Measurements from ENCODE around the gene DEFB114. TPM values are rescaled to one million over a fixed set of nuclear protein-coding genes. Genes with fewer than 3 reads are reported as not detected.

Gene DEFB114
- total RNA-seq, 1 experiment from 2014 or later: not detected

GRCh38 chr6:49966823-49967222, 2.9 kb upstream of the DEFB114 start:
- Histone ChIP-seq H3K4me2 (ENCODE audit: insufficient read depth, insufficient read length, low read length) (no peak overlapping the region), H3K27me3 (ENCODE audit: insufficient read depth, low read length) (no peaks in the 10 kb centered on the region), H2AK5ac (ENCODE audit: insufficient read length, low read length) (no peak overlapping the region), H3K23me2 (ENCODE audit: insufficient read length, low read depth, low read length, poor library complexity, severe bottlenecking) (no peaks in the 10 kb centered on the region), H3K4ac (ENCODE audit: low read depth, low read length) (no peak overlapping the region), H3K9me3 (ENCODE audit: control insufficient read depth, low read depth, low read length) (no peaks in the 10 kb centered on the region), H4K5ac (ENCODE audit: insufficient read length, low read depth, low read length) (no peak overlapping the region), H3K79me1 (ENCODE audit: insufficient read depth, low read depth, low read length, poor library complexity, severe bottlenecking) (no peaks in the 10 kb centered on the region), H3K18ac (ENCODE audit: insufficient read length, low read depth, low read length) (no peak overlapping the region), H3K79me2 (ENCODE audit: insufficient read depth, low read length) (no peaks in the 10 kb centered on the region), H3K56ac (ENCODE audit: insufficient read length, low read depth, low read length) (no peak overlapping the region), H3K14ac (ENCODE audit: insufficient read depth, low read length) (no peak overlapping the region), H2BK20ac (ENCODE audit: low read depth, low read length, poor library complexity, severe bottlenecking) (no peak overlapping the region), H3K23ac (ENCODE audit: insufficient read length, low read depth, low read length) (no peak overlapping the region), H2BK12ac (ENCODE audit: insufficient read length, low read depth, low read length) (no peak overlapping the region), H4K91ac (ENCODE audit: insufficient read length, low read depth, low read length) (no peak overlapping the region), H3K27ac (ENCODE audit: insufficient read length, low read depth, low read length) (no peak overlapping the region), H3T11ph (ENCODE audit: low read length) (no peak overlapping the region), H2BK15ac (ENCODE audit: low read depth, low read length) (no peak overlapping the region), H2BK120ac (ENCODE audit: low read depth, low read length, poor library complexity, severe bottlenecking) (no peak overlapping the region), H2AFZ (ENCODE audit: low read length) (no peak overlapping the region), H3K9ac (ENCODE audit: extremely low read depth, insufficient read length, low read length) (no peak overlapping the region), H4K8ac (replicated peaks; ENCODE audit: insufficient read length, low read depth, low read length) (no peak overlapping the region), H3K4me1 (ENCODE audit: insufficient read depth, low read length) (no peaks in the 10 kb centered on the region; the same call in 1 of the 2 replicates), H4K20me1 (ENCODE audit: control insufficient read depth, insufficient read depth, insufficient read length) (no peaks in the 10 kb centered on the region), H2BK5ac (ENCODE audit: insufficient read length, low read length) (no peak overlapping the region)
- Mint-ChIP-seq H3K4me1 (peaks cover 38 to 44% of the 10 kb centered on the region in 2 experiments), H3K27ac (peak overlapping the region; percentile 13 to 91 (median 90); a peak in 6 of 7 replicates), H3K9me3 (no peaks in the 10 kb centered on the region), H3K4me3 (0 out of 5 replicates have a peak overlapping the region, but pooled peaks of 1 of the 2 experiments have one; percentile 4), H3K36me3 (ENCODE audit: insufficient read depth in 1 of 3, low read depth in 3 of 3) (peaks cover 0 to 3% (median 0%) of the 10 kb centered on the region in 3 experiments; a peak in 2 of 7 replicates), H3K27me3 (ENCODE audit: low read depth) (no peaks in the 10 kb centered on the region)
- no CpG with 5 or more reads among the region's 2 CpGs for WGBS (ENCODE audit: extremely low coverage, insufficient read length, low lambda C conversion rate)
- TF ChIP-seq, protein P1, sequence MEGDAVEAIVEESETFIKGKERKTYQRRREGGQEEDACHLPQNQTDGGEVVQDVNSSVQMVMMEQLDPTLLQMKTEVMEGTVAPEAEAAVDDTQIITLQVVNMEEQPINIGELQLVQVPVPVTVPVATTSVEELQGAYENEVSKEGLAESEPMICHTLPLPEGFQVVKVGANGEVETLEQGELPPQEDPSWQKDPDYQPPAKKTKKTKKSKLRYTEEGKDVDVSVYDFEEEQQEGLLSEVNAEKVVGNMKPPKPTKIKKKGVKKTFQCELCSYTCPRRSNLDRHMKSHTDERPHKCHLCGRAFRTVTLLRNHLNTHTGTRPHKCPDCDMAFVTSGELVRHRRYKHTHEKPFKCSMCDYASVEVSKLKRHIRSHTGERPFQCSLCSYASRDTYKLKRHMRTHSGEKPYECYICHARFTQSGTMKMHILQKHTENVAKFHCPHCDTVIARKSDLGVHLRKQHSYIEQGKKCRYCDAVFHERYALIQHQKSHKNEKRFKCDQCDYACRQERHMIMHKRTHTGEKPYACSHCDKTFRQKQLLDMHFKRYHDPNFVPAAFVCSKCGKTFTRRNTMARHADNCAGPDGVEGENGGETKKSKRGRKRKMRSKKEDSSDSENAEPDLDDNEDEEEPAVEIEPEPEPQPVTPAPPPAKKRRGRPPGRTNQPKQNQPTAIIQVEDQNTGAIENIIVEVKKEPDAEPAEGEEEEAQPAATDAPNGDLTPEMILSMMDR (conservative IDR thresholded peaks at IDR 0.05): no peak
- no peak for DNase-seq

Measured in H9 (cell line).